C4-2B (cell line): Measurements from ENCODE around the gene ZHX3.

Experiments
- CTCF ChIP-seq: fragments of 450-650 bp; conservative IDR thresholded peaks from 2 replicates; pipeline ENCODE4 v1.5.1; 2017; ENCODE audit warnings: mild to moderate bottlenecking
- ZFX ChIP-seq: fragments of 450-650 bp; IDR thresholded peaks from 2 replicates; pipeline ENCODE4 v1.6.1; 2017

DNA sequence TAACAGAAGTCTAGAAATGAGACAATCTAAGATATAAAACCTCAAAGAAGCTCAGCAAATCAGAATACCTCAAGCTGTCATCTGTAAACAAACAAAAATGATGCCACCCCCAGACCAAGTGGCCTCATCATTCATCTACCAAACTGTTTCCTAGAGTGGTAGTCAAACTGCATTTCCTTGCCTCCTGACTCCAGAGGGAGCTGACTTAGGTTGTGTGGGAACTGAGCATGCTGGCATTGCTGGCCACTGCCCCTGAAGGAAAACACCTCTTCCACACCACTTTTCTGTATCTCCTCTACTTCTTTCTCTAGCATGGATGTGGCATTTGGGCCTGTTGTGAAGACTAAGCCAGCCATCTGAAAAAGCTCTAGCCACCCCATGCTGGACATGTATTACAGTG is 56.3 kb downstream of the ZHX3 start:
- TF ChIP-seq CTCF (no peak), ZFX (no peak)
